Spleen (tissue), 11 donors: ENCODE measurements around the gene ZXDC. TPM values are rescaled to one million over a fixed set of nuclear protein-coding genes. Genes with fewer than 3 reads are reported as not detected.

Experiments
- DNase-seq: peaks from one replicate; pipeline ENCODE4 v3.0.0-alpha.2; 2020
- H3K27ac ChIP-seq, 8 donors: fragments of 200-600 bp; sonication (generic) in 7 of 8; 1 replicate in 4 of 8; 2 replicates in 4 of 8; pipeline versions ENCODE4 v1.5.0 to v1.8.0; 2016 to 2021; ENCODE audit warnings: inconsistent platforms in 4 of 8, mild to moderate bottlenecking in 4 of 8, moderate library complexity in 1 of 8
- H3K27me3 ChIP-seq, 7 donors: fragments of 200-600 bp; sonication (generic) in 6 of 7; replicated peaks in 1 of 7; 1 replicate in 4 of 7; 2 replicates in 3 of 7; pipeline versions ENCODE4 v1.5.0 to v1.8.0; 2016 to 2021; ENCODE audit warnings: inconsistent platforms in 3 of 7, mild to moderate bottlenecking in 1 of 7
- H3K36me3 ChIP-seq, 6 donors: fragments of 200-600 bp; sonication (generic) in 5 of 6; 1 replicate in 4 of 6; 2 replicates in 2 of 6; pipeline versions ENCODE4 v1.5.0 to v1.8.0; 2016 to 2021; ENCODE audit warnings: inconsistent platforms in 2 of 6
- H3K4me1 ChIP-seq, 6 donors: fragments of 200-600 bp; sonication (generic) in 5 of 6; 1 replicate in 3 of 6; 2 replicates in 3 of 6; pipeline versions ENCODE4 v1.5.0 to v1.8.0; 2016 to 2021; ENCODE audit warnings: inconsistent platforms in 3 of 6
- H3K4me3 ChIP-seq, 8 donors: fragments of 200-600 bp; sonication (generic) in 7 of 8; 1 replicate in 4 of 8; 2 replicates in 4 of 8; pipeline versions ENCODE4 v1.5.0 to v1.8.0; 2016 to 2021; ENCODE audit warnings: inconsistent platforms in 4 of 8, mild to moderate bottlenecking in 4 of 8, moderate library complexity in 2 of 8
- H3K9me3 ChIP-seq, 8 donors: fragments of 200-600 bp; sonication (generic) in 7 of 8; 1 replicate in 4 of 8; 2 replicates in 4 of 8; pipeline versions ENCODE4 v1.5.0 to v1.8.0; 2016 to 2021; ENCODE audit warnings: inconsistent platforms in 4 of 8
- POLR2A ChIP-seq, 3 donors: fragments of 450-650 bp; IDR thresholded peaks; one replicate each; pipeline ENCODE4 v1.5.1; 2017; ENCODE audit warnings: antibody characterized with exemption in 3 of 3, mild to moderate bottlenecking in 1 of 3
- POLR2AphosphoS5 ChIP-seq, 3 donors: sonication (generic); formaldehyde crosslinking; IDR thresholded peaks; one replicate each; pipeline ENCODE4 v1.5.1; 2017; ENCODE audit warnings: antibody characterized with exemption in 3 of 3
- WGBS, 5 donors: extraction: QIAGEN DNeasy Blood & Tissue Kit in 3 of 5; methylation state at CpG; one replicate each; pipeline versions ENCODE4 v1.1.5 to v1.1.7; 2013 to 2018; 5-methylcytosine and 5-hydroxymethylcytosine counted together
- intact Hi-C: fragments of 100-400 bp; cut with DNase I; formaldehyde crosslinking; loops from one replicate; pipeline ENCODE4 v1.15.0; 2023; ENCODE audit warnings: low total_unique reads
- polyA plus RNA-seq, 3 donors: library from polyadenylated mRNA; stranded (reverse); fragments of 200-250 nt; gene quantifications; one replicate each; pipeline ENCODE4 v1.2.1, GENCODE V29; 2013
- total RNA-seq, 7 donors: library from RNA; depleted of rRNA in 3 of 7; stranded (reverse); fragments of >200 nt in 3 of 7; fragmentation: NEBNext Ultra II Directional in 4 of 7; extraction: Animal tissue kit (Norgen Biotek cat#: 25700) in 4 of 7; gene quantifications; one replicate each; pipeline versions ENCODE4 v1.1.0 to v1.2.1, GENCODE V29; 2016 to 2021
- TF ChIP-seq, protein P1 (sequence below), 11 experiments: fragments of 200-600 bp in 7 of 11; fragments of 450-650 bp in 4 of 11; sonication (generic) in 4 of 11; IDR thresholded peaks in 8 of 11; conservative IDR thresholded peaks in 3 of 11; 1 replicate in 7 of 11; 2 replicates in 4 of 11; pipeline versions ENCODE4 v1.4.0 to v1.8.0; 2016 to 2021; ENCODE audit warnings: antibody characterized with exemption in 11 of 11, inconsistent platforms in 4 of 11, mild to moderate bottlenecking in 1 of 11
- donor health status: healthy with polysubstance abuse.
- donor health status: DM: no; HTN: no; CAD: no; lungs with moderate emphysema.
- donor health status: DM: no; HTN: no; CAD: no.
- donor health status: Bipolar disorder and iron deficiency.
- donor health status: healthy.
- donor health status: DM: no; HTN: no; CAD: no.
- donor health status: DM: yes; HTN: yes; CAD: no.

ZXDC gene
- total and polyA plus RNA-seq, 10 donors, result 7.5 to 75.3 (median 48.1) TPM

DNA sequence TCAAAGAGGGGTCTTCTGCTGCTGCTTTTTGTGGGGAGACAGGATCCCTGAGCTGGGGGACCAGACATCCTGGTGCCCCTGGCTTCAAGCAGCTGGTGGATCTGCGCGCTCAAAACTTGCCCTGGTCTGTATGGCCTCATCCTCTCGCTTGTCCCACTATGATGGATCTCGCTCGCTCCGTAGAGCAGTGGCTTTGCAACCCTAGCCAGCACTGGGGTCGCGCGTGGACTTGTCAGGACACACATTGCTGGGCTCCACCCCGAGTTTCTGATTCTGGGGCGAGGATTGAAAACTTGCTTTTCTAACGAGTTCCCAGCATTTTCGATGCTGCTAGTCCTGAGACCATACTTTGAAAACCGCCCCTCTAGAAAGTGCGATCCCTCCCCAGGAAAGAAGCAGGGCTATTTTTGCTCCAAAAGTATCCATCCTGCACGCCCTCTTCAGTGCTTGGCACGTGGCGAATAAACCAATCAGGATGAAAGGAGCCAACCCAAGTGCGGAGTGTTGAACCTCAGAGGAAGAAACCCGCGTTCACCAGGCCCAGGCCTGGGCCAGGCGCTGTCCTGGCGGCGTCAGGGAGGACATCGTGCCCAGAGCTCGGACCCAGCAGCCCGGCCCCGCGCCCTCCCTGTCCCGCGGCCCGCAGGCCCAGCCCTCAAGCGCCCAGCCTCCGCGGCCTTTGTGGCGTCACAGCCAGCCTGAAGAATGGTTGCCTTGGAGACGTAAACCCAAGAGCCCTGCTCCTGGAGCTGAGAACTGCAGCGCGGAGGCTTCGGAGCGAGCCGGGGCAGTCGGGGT is 81.3 kb downstream of the ZXDC start, which contains the start of gene CFAP100:
TSS of gene CFAP100 (plus strand) at position 731 of the 798 bp plus-strand sequence. CDS start 1,092 bp downstream, outside the sequence.
- TF ChIP-seq POLR2AphosphoS5 (IDR thresholded peaks at IDR 0.05) (no peak), POLR2A (IDR thresholded peaks at IDR 0.05) (no peak)
- TF ChIP-seq, protein P1, sequence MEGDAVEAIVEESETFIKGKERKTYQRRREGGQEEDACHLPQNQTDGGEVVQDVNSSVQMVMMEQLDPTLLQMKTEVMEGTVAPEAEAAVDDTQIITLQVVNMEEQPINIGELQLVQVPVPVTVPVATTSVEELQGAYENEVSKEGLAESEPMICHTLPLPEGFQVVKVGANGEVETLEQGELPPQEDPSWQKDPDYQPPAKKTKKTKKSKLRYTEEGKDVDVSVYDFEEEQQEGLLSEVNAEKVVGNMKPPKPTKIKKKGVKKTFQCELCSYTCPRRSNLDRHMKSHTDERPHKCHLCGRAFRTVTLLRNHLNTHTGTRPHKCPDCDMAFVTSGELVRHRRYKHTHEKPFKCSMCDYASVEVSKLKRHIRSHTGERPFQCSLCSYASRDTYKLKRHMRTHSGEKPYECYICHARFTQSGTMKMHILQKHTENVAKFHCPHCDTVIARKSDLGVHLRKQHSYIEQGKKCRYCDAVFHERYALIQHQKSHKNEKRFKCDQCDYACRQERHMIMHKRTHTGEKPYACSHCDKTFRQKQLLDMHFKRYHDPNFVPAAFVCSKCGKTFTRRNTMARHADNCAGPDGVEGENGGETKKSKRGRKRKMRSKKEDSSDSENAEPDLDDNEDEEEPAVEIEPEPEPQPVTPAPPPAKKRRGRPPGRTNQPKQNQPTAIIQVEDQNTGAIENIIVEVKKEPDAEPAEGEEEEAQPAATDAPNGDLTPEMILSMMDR (IDR thresholded peaks at IDR 0.05 in 8 of 11, conservative IDR thresholded peaks at IDR 0.05 in 3 of 11), result no peak
- Histone ChIP-seq H3K9me3 (peaks cover 0 to 16% (median 9%) of the 10 kb centered on the region in 8 donors), H3K4me3 (peak within 1 kb of the TSS in 1 of 8 donors; percentile 13), H3K36me3 (no peaks in the 10 kb centered on the region), H3K27ac (no peak within 1 kb of the TSS), H3K4me1 (peaks cover 0 to 10% (median 2%) of the 10 kb centered on the region in 6 donors), H3K27me3 (peaks cover 0 to 69% (median 16%) of the 10 kb centered on the region in 7 donors)
- intact Hi-C loops, result loop anchor here (5.0 kb wide), 1 partner anchor 137 kb away; no protein-coding TSS in a partner anchor
- peak; percentile 70 for DNase-seq
- WGBS, 5 donors, result 32 to 58% (median 37%) methylated on average over 26 to 43 of the region's 43 CpGs

DNA sequence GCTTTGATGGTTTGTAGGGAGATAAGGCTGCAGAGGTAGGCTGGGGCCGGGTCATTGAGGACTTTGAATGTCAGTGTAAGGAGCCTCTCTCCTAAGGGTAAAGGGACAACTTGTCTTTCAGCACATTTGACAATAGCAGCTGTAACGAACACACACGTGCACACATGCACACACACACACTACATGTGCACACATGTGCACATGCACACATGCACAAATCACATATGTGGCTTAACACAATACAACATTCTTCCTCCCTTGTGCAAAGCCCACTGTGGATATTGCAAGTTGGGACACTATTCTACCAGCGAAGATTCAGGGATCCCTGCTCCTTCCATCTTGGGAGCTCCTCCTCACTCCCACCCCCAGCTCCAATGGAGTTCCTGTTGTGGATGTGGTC is 82.1 kb downstream of the ZXDC start:
- WGBS, 5 donors, result 80 to 87% (median 81%) methylated on average over 4 of the region's 4 CpGs
- Histone ChIP-seq H3K27me3 (peaks cover 0 to 78% (median 21%) of the 10 kb centered on the region in 7 donors), H3K4me3 (no peak overlapping the region), H3K27ac (no peak overlapping the region), H3K9me3 (peaks cover 0 to 7% (median 1%) of the 10 kb centered on the region in 8 donors), H3K36me3 (no peaks in the 10 kb centered on the region), H3K4me1 (peaks cover 0 to 17% (median 10%) of the 10 kb centered on the region in 6 donors)
- intact Hi-C loops, result loop anchor here (5.0 kb wide), 1 partner anchor 136 kb away; no protein-coding TSS in a partner anchor
- no peak for DNase-seq
- TF ChIP-seq POLR2AphosphoS5 (IDR thresholded peaks at IDR 0.05) (no peak), POLR2A (IDR thresholded peaks at IDR 0.05) (no peak)
- TF ChIP-seq, protein P1 (IDR thresholded peaks at IDR 0.05 in 8 of 11, conservative IDR thresholded peaks at IDR 0.05 in 3 of 11), result no peak

DNA sequence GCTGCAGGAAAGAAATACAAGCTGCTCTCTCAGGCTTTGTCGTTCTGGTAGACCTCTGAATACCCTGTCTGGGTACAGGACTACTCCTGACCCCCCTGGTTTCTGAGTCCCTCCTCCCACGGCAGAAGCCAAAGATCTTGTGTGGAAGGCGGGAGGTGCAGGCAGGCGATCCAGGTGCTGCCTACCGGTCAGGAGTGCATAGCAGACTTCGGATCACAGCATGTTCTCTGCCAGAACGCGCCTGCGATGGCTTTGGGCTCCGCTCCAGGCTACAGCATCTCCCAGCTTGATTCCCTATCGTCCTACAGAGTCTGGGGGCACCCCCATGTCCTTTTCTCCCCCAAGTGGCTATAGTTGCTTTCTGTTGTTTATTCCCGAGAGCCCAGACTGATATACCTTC is 83.4 kb downstream of the ZXDC start:
- Histone ChIP-seq H3K9me3 (no peaks in the 10 kb centered on the region), H3K36me3 (no peaks in the 10 kb centered on the region), H3K27me3 (peaks cover 0 to 81% (median 21%) of the 10 kb centered on the region in 7 donors), H3K4me1 (peaks cover 0 to 17% (median 10%) of the 10 kb centered on the region in 6 donors), H3K4me3 (no peak overlapping the region), H3K27ac (no peak overlapping the region)
- WGBS, 5 donors, result 84 to 89% (median 85%) methylated on average over 9 to 12 of the region's 12 CpGs
- no peak for DNase-seq
- intact Hi-C loops, result loop anchor here (5.0 kb wide), 1 partner anchor 135 kb away; no protein-coding TSS in a partner anchor
- no peak for TF ChIP-seq POLR2AphosphoS5 (IDR thresholded peaks at IDR 0.05)
- no peak for TF ChIP-seq POLR2A (IDR thresholded peaks at IDR 0.05)
- TF ChIP-seq, protein P1 (IDR thresholded peaks at IDR 0.05 in 8 of 11, conservative IDR thresholded peaks at IDR 0.05 in 3 of 11), result no peak

DNA sequence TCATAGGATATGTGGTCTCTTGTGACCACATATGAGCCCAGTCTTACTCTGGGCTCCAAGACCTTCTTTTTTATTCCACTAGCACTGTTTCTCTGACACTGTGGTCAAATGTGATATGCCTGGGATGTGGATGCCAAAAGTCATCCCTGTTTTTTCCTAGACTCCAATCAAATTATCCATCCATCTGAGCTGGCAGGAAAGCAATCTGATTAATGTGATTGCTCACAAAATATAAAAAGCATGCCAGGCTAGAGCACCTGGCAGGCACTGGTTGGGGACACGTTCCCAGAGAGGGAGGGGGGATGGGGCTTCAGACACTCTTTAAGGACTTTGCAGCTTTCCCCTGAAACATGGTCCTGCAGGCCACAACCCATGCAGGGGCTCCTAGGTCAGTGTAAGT is 84.1 kb downstream of the ZXDC start:
- Histone ChIP-seq H3K4me3 (no peak overlapping the region), H3K36me3 (no peaks in the 10 kb centered on the region), H3K9me3 (no peaks in the 10 kb centered on the region), H3K4me1 (peaks cover 0 to 17% (median 10%) of the 10 kb centered on the region in 6 donors), H3K27ac (no peak overlapping the region), H3K27me3 (peaks cover 0 to 81% (median 21%) of the 10 kb centered on the region in 7 donors)
- WGBS, 5 donors, result 40 to 73% (median 58%) methylated on average over 1 of the region's 1 CpG
- TF ChIP-seq, protein P1 (IDR thresholded peaks at IDR 0.05 in 8 of 11, conservative IDR thresholded peaks at IDR 0.05 in 3 of 11), result no peak
- no peak for TF ChIP-seq POLR2A (IDR thresholded peaks at IDR 0.05)
- TF ChIP-seq POLR2AphosphoS5 (IDR thresholded peaks at IDR 0.05), result no peak
- DNase-seq, result no peak
- intact Hi-C loops, result loop anchor here (2.0 to 5.0 kb wide), 2 partner anchors 134 to 257 kb away; no protein-coding TSS in a partner anchor
